Thoracic aorta (tissue), 2 donors: ENCODE measurements around the gene HSH2D. TPM values are rescaled to one million over a fixed set of nuclear protein-coding genes. Genes with fewer than 3 reads are reported as not detected.

ENCODE experiments used
- ATAC-seq: fragments of 150-250 bp; one replicate; pipeline ENCODE4 v1.8.0; 2017; ENCODE audit warnings: low read depth; ENCODE audit not compliant: insufficient number of reproducible peaks, low FRiP score
- DNase-seq: peaks from one replicate; pipeline ENCODE4 v3.0.0-alpha.2; 2020; ENCODE audit warnings: low spot score
- H3K27ac ChIP-seq, 2 donors: fragments of 200-600 bp; sonication (generic); 1 replicate in 1 of 2; 2 replicates in 1 of 2; pipeline ENCODE4 v1.5.1; 2016; ENCODE audit warnings: mild to moderate bottlenecking in 2 of 2, moderate library complexity in 2 of 2
- H3K27me3 ChIP-seq: fragments of 200-600 bp; sonication (generic); replicated peaks from 2 replicates; pipeline ENCODE4 v1.6.0; 2016; ENCODE audit warnings: mild to moderate bottlenecking; ENCODE audit not compliant: insufficient read depth
- H3K36me3 ChIP-seq: fragments of 200-600 bp; sonication (generic); one replicate; pipeline ENCODE4 v1.5.1; 2016
- H3K4me1 ChIP-seq, 2 donors: fragments of 200-600 bp; sonication (generic); 1 replicate in 1 of 2; 2 replicates in 1 of 2; pipeline versions ENCODE4 v1.5.1 to v1.6.0; 2016; ENCODE audit warnings: low read depth in 2 of 2, mild to moderate bottlenecking in 1 of 2; ENCODE audit not compliant: control insufficient read depth in 1 of 2
- H3K4me3 ChIP-seq: fragments of 200-600 bp; sonication (generic); 2 replicates; pipeline ENCODE4 v1.5.1; 2016; ENCODE audit warnings: mild to moderate bottlenecking
- H3K9me3 ChIP-seq: fragments of 200-600 bp; sonication (generic); 2 replicates; pipeline ENCODE4 v1.5.1; 2016
- total RNA-seq, 2 donors: library from RNA; depleted of rRNA; stranded (reverse); fragments of >200 nt; gene quantifications; one replicate each; pipeline versions ENCODE4 v1.1.0 to v1.2.3, GENCODE V29; 2016
- TF ChIP-seq, protein P1 (sequence below): fragments of 200-600 bp; sonication (generic); IDR thresholded peaks from one replicate; pipeline ENCODE4 v1.5.1; 2019; ENCODE audit warnings: antibody characterized with exemption

Gene HSH2D
- total RNA-seq, 2 donors from 2014 or later, result 2.2 TPM; not detected in 1

DNA sequence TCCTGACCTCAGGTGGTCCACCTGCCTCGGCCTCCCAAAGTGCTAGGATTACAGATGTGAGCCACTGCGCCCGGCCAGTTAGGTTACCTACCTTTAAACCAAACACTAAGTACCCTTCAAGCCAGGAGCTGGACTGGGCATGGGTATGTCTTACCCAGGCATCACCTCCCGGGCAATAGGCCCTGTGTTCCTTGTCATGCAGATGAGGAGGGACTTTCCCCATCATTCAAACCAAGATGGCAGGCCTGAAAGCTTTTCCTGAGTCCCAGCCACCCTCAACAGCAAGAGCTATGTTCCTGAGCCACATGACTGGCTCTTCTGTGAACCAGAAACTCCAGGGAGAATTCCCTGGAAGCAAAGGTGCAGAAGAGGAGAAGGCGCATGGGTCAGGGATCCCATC is 22.3 kb upstream of the HSH2D start:
- Histone ChIP-seq H3K27ac (no peak overlapping the region), H3K4me3 (no peak overlapping the region), H3K9me3 (no peaks in the 10 kb centered on the region), H3K4me1 (no peaks in the 10 kb centered on the region), H3K36me3 (peaks cover 61% of the 10 kb centered on the region), H3K27me3 (no peaks in the 10 kb centered on the region)
- TF ChIP-seq, protein P1, sequence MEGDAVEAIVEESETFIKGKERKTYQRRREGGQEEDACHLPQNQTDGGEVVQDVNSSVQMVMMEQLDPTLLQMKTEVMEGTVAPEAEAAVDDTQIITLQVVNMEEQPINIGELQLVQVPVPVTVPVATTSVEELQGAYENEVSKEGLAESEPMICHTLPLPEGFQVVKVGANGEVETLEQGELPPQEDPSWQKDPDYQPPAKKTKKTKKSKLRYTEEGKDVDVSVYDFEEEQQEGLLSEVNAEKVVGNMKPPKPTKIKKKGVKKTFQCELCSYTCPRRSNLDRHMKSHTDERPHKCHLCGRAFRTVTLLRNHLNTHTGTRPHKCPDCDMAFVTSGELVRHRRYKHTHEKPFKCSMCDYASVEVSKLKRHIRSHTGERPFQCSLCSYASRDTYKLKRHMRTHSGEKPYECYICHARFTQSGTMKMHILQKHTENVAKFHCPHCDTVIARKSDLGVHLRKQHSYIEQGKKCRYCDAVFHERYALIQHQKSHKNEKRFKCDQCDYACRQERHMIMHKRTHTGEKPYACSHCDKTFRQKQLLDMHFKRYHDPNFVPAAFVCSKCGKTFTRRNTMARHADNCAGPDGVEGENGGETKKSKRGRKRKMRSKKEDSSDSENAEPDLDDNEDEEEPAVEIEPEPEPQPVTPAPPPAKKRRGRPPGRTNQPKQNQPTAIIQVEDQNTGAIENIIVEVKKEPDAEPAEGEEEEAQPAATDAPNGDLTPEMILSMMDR, result no peak
- ATAC-seq (no peak), DNase-seq (no peak)

DNA sequence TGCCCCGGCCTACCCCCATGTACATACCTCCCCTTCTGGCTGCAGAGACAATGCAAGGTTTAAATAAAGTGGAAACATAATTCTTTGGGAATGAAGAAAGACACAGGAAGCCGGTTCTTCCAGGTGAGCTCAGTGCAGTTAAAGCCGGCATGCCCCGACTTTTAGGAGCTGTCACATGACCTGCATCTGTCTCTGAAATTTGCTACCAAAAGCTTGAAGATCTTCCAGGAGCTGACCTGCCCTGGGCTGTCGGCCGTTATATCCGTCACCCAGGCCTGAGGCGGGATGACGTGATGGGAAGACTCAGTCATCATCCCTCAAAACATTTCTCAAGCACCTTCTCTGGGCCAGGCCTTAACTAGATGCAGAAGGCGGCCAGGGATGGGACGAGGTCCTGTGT is 21.5 kb upstream of the HSH2D start:
- Histone ChIP-seq H3K36me3 (peaks cover 69% of the 10 kb centered on the region), H3K4me3 (no peak overlapping the region), H3K27ac (no peak overlapping the region), H3K27me3 (no peaks in the 10 kb centered on the region), H3K4me1 (no peaks in the 10 kb centered on the region), H3K9me3 (no peaks in the 10 kb centered on the region)
- TF ChIP-seq, protein P1, result no peak
- DNase-seq, result no peak
- no peak for ATAC-seq

DNA sequence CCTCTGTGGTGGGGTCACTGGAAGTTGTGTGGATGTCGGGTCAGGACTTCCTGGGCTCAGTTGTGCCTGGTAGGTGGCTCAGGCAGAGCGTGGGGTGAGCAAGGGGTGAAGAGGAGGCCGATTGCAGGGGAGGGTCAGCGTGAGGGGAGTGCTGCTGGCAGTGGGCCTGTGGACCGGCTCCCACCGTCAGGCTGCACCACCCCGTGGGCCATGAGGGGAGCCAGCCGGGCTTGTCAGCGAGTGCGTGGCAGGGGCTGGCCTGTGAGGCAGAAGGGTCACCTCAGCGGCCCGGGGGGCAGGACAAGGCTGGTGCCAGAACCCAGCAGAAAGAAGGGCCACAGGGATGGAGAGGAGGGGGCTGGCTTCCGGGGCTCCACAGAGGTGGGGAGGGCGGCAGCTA is 18.5 kb upstream of the HSH2D start:
- TF ChIP-seq, protein P1, result no peak
- H3K4me3 ChIP-seq, result no peak overlapping the region
- no peak overlapping the region for H3K27ac ChIP-seq
- ATAC-seq (no peak), DNase-seq (no peak)
- H3K4me1 ChIP-seq, result no peaks in the 10 kb centered on the region
- no peaks in the 10 kb centered on the region for H3K27me3 ChIP-seq
- H3K36me3 ChIP-seq, result peaks cover 80% of the 10 kb centered on the region
- H3K9me3 ChIP-seq, result no peaks in the 10 kb centered on the region

DNA sequence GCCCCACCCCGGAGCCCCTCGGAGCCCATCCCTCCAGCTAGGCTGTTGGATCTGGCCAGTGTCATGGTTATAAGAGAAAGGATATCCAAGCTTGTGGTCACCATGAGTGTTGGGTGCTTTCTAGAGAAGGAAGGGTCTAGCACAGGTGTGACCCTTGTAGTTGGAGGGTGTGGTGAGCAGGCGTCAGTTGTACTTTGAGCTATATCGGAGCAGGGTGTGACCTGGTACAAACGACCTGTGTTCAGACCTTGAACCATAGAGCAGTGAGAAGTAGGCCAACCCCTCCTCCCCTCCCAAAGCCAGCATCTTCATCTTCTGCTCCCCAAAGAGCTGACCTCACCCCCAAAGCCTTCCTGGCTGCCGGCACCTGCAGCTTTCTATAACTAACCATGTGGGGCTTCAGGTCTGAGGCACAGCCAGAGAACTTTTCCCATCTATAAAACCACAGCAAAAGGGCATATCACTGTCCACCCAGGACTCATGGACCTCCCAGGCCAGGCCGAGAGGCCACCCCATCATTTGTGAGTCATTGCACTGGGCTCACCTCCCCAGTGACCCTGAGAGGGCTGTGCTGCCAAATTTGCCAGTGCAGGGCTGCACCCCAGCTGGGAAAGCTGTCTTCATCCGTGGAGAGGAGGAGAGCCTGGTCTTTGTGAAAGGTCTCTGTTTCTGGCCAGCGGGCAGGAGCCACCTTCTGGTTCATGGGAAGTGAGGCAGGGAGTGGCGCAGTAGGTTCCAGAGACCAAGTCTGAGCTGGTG is 17.6 kb upstream of the HSH2D start:
- Histone ChIP-seq H3K4me1 (no peaks in the 10 kb centered on the region), H3K4me3 (no peak overlapping the region), H3K36me3 (peaks cover 85% of the 10 kb centered on the region), H3K27ac (no peak overlapping the region), H3K27me3 (no peaks in the 10 kb centered on the region), H3K9me3 (no peaks in the 10 kb centered on the region)
- no peak for DNase-seq
- ATAC-seq, result no peak
- TF ChIP-seq, protein P1, result no peak

DNA sequence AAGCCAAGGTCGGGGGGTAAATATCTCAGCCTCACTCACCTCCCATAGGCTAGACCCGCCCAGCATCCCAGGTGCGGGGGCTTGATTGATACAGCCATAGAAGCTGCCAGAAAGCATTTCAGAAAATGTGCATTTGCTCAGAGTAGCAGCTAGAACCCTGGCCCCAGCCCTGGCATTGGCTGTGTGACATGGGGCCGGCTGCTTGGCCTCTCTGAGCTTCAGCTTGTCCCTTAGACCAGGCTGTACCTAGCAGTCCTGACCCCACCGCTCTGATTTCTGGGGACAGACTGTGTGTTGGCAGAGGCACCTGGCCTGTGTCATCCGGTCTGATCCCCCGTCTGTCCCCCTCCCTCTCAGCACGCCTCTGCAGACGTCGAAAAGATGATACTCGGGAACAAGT is 16.4 kb upstream of the HSH2D start:
- TF ChIP-seq, protein P1, result no peak
- DNase-seq (no peak), ATAC-seq (no peak)
- Histone ChIP-seq H3K4me3 (no peak overlapping the region), H3K4me1 (no peaks in the 10 kb centered on the region), H3K36me3 (peaks cover 73% of the 10 kb centered on the region), H3K9me3 (no peaks in the 10 kb centered on the region), H3K27me3 (no peaks in the 10 kb centered on the region), H3K27ac (no peak overlapping the region)
